Measurements from ENCODE around the gene MS4A6E. TPM values are rescaled to one million over a fixed set of nuclear protein-coding genes. Genes with fewer than 3 reads are reported as not detected.

Gene MS4A6E
- total and polyA plus RNA-seq, 2 of the 8 experiments (the other 6 are each of a cell fraction or from before 2014, with no cell fraction given), result not detected

Other genes with a start within 250 kb of the MS4A6E start
- gene MS4A2, start 238.6 kb upstream of the MS4A6E start, total RNA-seq (2021; fragmentation: NEBNext Ultra II Directional; extraction: Animal tissue kit (Norgen Biotek cat#: 25700)), result not detected in 2 replicates
- not detected in 2 replicates for gene MS4A2, start 238.6 kb upstream of the MS4A6E start, polyA plus RNA-seq (2011; rRNA removed)
- gene MS4A6A, start 144.2 kb upstream of the MS4A6E start, total RNA-seq (2021; fragmentation: NEBNext Ultra II Directional; extraction: Animal tissue kit (Norgen Biotek cat#: 25700)), result not detected in 2 replicates
- gene MS4A6A, start 144.2 kb upstream of the MS4A6E start, polyA plus RNA-seq (2011; rRNA removed), result not detected in 2 replicates
- gene MS4A4E, start 84.1 kb upstream of the MS4A6E start, total RNA-seq (2021; fragmentation: NEBNext Ultra II Directional; extraction: Animal tissue kit (Norgen Biotek cat#: 25700)), result not detected in 2 replicates
- gene MS4A4E, start 84.1 kb upstream of the MS4A6E start, polyA plus RNA-seq (2011; rRNA removed), result not detected in 2 replicates
- not detected in 2 replicates for gene MS4A4A, start 46.6 kb upstream of the MS4A6E start, total RNA-seq (2021; fragmentation: NEBNext Ultra II Directional; extraction: Animal tissue kit (Norgen Biotek cat#: 25700))
- gene MS4A4A, start 46.6 kb upstream of the MS4A6E start, polyA plus RNA-seq (2011; rRNA removed), result not detected in 2 replicates
- not detected in 2 replicates for gene MS4A7, start 51.3 kb downstream of the MS4A6E start, total RNA-seq (2021; fragmentation: NEBNext Ultra II Directional; extraction: Animal tissue kit (Norgen Biotek cat#: 25700))
- gene MS4A7, start 51.3 kb downstream of the MS4A6E start, polyA plus RNA-seq (2011; rRNA removed), result 0.05 TPM in 1 of 2 replicates, not detected in the other
- not detected in 2 replicates for gene MS4A14, start 69.2 kb downstream of the MS4A6E start, total RNA-seq (2021; fragmentation: NEBNext Ultra II Directional; extraction: Animal tissue kit (Norgen Biotek cat#: 25700))
- not detected in 2 replicates for gene MS4A14, start 69.2 kb downstream of the MS4A6E start, polyA plus RNA-seq (2011; rRNA removed)
- not detected in 2 replicates for gene MS4A5, start 102.3 kb downstream of the MS4A6E start, total RNA-seq (2021; fragmentation: NEBNext Ultra II Directional; extraction: Animal tissue kit (Norgen Biotek cat#: 25700))
- gene MS4A5, start 102.3 kb downstream of the MS4A6E start, polyA plus RNA-seq (2011; rRNA removed), result not detected in 2 replicates
- not detected in 2 replicates for gene MS4A1, start 128.6 kb downstream of the MS4A6E start, total RNA-seq (2021; fragmentation: NEBNext Ultra II Directional; extraction: Animal tissue kit (Norgen Biotek cat#: 25700))
- gene MS4A1, start 128.6 kb downstream of the MS4A6E start, polyA plus RNA-seq (2011; rRNA removed), result not detected in 2 replicates
- 0.39 TPM in 1 of 2 replicates, not detected in the other for gene MS4A12, start 165.5 kb downstream of the MS4A6E start, total RNA-seq (2021; fragmentation: NEBNext Ultra II Directional; extraction: Animal tissue kit (Norgen Biotek cat#: 25700))
- gene MS4A12, start 165.5 kb downstream of the MS4A6E start, polyA plus RNA-seq (2011; rRNA removed), result 0.14 and 0.24 TPM in 2 replicates
- gene MS4A13, start 188.1 kb downstream of the MS4A6E start, total RNA-seq (2021; fragmentation: NEBNext Ultra II Directional; extraction: Animal tissue kit (Norgen Biotek cat#: 25700)), result not detected in 2 replicates
- not detected in 2 replicates for gene MS4A13, start 188.1 kb downstream of the MS4A6E start, polyA plus RNA-seq (2011; rRNA removed)

Data from H1 (cell line).